Stimulated activated naive CD8-positive, alpha-beta T cell treated with anti-CD3 and anti-CD28 coated beads, Interleukin-15, Interleukin-2, amounts not matched to agents 100 U/mL and 50 U/mL, for 24 hours (primary cell): Measurements from ENCODE around the gene CD180.
A peak's percentile ranks its signal among the peaks of the same experiment; 100 is the strongest.

Source experiments
- ATAC-seq: fragments of 150-1000 bp; cut with Tn5 transposase; one replicate; pipeline ENCODE4 v1.10.0; 2021
- DNase-seq: peaks from one replicate; pipeline ENCODE4 v3.0.0; 2021

Gene CD180

DNA sequence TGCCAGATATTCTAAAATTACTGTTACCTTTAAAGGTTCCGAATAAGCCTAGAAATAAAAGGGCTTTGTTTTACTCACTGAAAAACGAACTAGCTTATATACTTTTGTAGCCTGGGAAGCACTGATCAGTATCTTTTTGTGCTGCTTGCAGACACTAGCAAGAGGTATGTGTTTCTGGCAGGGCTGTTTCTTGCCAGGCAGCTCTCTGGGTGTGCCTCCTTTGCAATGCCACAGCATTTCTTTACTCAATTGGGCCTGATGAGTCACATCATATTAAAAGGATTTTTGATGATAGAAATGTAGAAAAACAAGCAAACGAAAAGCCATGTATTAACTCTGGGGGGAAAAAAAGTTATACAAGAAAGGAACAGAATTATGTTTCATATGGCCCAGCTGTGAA, 35.6 kb downstream of the CD180 start:
- DNase-seq: peak; percentile 14
- no peak for ATAC-seq

DNA sequence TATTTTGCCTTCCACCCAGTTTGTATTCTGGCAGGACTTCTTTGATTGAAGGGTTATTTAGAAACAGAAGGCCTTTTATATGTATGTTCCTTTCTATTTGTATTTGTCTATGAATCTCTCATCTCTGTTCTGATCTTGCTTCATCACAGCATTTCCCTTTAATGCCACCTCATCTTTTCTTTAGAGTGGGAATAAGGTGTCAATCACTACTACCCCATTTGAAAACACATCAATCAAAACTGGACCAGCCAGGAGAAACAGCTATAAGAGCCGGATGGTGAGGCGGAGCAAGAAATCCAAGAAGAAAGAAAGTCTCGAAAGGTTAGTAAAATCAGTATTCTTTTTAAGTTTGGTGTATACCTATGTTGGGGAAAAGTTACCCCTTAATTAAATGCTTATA, 36.3 kb downstream of the CD180 start:
- ATAC-seq: no peak
- DNase-seq: no peak

DNA sequence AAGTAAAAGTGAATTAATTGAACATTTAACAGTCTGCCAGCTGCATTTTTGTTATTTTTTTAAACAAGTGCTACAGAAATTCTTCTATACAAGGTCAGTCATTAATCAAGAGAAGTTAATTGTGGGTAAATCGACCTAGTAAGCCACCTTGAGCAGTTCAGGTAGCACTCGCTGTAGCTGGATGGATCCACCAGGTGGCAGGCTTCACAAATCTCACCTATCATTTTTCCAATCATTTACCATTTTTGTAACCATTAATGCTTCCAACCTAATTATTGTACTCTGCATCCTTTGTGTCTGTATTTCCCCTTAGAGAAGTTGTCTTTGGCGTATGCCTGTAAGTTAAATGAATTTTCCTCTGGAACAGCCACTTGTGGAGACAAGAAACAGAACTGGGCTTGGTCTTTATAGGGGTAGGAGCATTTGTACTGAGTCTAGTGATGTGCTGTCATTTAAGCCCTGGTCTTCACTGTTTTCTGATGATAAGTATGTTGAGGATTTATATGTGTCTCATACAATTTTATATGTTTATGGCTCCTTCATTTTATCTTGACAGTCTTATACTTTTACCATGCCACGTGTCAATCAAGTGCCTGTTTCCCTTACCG, 39.5 kb downstream of the CD180 start:
- DNase-seq (peak; percentile 44), ATAC-seq (peak; percentile 45)

DNA sequence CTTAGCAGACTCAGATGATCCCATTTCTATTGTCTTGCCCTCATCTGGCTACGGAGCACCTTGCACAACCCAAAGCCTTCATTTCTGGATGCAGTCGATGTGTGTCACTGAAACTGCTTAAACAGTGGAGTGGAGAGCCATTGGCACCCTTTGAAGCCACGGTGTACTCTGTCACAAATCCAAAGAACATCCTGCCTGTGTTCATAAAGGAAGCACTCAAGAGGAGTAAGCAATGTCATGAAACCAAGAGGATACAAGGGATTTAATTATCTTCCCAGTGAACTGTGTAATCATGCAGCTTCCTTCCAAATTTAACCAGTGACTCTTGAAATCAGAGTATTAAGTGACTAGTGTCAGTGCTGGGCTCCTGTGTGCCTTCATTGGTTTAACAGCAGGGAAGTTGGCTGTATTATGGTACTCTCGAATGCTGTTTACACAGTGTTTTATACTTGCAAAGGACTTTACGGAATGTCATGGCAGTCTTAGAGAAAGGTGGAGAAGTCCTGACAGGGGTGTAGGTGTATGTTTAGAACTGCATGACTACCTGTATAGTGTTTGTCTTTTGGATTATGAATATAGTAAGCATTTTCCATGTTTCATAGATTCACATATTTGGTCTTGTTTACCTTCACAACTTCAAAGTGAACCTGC, 41.9 kb downstream of the CD180 start:
- ATAC-seq (no peak), DNase-seq (no peak)

DNA sequence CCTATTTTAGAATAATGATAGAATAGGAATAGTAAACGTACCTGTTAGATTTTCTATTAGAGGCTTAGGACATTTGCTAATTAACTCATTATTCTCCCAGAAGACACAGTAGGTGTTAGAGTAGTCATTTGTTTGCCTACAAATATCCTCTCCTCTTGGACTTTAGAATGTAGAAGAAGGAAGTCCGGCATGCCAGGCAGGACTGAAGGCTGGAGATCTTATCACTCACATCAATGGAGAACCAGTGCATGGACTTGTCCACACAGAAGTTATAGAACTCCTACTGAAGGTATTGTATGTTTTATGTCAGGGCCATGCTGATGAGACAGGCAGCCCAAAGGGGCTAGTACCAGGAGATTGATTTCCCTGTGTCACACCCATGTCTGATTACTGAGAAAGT, 43.3 kb downstream of the CD180 start:
- DNase-seq: no peak
- ATAC-seq: no peak

DNA sequence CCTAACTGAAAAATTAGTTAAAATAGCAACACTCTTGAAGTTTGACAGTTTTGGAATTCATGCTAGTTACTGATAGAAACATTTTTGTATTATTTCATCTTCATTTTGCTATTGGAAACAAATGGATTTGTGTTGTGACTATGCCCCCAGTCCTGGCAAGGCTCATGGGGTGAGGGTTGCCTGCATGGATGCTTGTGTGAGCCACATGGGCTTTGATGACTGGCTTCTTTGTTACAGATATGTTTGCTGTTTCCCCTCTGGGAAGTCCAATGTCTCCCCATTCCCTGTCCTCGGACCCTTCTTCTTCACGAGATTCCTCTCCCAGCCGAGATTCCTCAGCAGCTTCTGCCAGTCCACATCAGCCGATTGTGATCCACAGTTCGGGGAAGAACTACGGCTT, 44.2 kb downstream of the CD180 start:
- DNase-seq (no peak), ATAC-seq (no peak)

DNA sequence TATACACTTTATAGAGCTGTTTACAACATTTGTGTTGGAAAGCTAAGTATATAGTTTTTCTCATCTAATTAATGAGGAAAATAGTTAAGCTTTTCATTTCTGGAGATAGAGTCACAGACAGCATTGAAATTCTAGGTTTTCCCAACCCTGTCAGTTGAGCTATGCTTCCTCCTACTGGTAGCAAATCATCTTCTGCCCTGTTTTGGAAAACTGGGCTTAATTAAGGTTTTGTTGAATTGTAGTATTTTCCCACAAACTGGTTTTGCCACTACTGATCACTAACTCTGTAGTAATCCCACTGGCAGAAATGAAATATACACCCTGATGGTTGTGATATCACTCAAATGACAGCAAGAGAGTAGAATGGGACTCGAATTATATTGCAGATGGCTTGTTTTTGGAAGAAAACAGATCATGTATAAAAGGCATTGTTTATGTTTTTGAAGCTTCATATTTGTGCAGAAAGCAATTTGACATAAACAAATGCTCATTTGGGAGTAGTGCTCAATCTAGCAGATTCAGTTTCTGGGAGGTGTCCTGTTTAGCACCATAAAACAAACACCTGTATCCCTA, 46.6 kb downstream of the CD180 start:
- DNase-seq: no peak
- ATAC-seq: no peak

DNA sequence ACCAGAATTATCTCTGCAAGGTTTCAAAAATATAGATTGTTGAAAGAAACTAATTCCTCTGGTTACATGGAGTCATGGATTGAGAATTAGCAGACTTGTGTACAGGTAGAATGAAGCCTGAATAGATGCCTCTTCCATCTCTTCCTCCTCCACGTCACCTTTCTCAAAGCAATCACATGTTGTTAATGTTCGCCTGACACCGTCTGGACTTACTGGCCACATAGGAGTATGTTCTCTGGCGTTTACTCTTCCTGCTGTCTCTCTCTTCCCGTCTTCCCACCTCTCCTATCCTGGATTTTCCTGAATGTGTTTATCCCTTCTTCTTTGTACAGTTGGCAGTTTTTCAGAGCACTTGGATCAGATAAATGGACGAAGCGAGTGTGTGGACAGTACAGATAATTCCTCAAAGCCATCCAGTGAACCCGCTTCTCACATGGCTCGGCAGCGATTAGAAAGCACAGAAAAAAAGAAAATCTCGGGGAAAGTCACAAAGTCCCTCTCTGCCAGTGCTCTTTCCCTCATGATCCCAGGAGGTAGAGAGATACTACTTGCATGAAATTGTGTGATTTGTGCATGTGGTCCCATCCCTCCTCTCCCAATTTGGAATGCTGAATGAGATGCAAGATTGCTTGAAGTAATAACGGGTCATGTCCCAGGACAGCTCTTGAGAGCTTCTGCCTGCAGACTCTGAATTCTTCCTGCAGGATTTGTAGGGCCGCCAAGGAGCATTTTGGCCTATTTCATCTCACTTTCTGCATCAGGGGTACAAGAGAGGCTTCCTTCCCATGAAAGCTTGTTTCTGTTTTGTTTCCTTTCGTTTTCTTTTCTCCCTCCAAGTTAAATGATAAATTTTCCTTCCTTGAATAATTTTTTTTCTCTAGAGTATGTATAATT, 47.3 kb downstream of the CD180 start:
- no peak for ATAC-seq

DNA sequence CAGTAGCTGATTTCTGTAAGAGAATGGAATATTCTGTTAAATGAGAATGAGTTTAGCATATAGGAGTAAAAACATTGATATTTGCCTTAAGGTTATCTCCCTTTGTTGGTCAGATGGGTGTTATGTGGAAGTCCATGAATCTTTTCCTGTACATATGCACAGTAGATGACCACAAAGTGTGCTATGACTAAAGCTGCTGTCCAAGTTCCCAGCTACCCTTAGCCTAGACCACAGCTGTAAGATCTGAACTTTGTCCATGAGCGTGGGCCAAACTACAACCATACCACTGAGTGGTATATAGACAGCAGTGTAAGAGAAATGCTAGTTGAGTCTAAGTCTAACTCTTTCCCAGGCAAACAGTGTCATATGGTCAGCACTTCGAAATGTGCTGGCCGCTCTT, 48.8 kb downstream of the CD180 start:
- DNase-seq (no peak), ATAC-seq (peak; percentile 46)

More for the DNA sequence above, 47.3 kb downstream of the CD180 start:
- DNase-seq: no peak

DNA sequence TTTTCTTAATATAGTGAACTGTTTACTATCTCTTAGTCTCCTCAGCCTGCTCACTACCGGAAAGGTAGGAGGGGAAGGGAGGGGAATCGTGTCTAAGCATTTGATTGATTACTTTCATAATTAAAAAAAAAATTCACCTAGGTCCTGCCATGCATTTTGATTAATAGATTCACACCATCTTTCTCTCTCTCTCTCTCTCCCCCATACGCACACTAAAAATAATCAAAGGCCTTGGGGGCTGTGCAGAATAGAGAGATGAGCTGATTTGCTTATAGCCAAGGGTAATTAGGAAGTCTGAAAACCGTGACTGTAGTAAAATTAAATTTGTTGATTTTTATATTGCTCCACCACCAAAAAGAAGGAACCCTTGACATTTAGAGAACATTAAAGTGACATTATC, 49.6 kb downstream of the CD180 start:
- no peak for ATAC-seq
- DNase-seq: no peak

DNA sequence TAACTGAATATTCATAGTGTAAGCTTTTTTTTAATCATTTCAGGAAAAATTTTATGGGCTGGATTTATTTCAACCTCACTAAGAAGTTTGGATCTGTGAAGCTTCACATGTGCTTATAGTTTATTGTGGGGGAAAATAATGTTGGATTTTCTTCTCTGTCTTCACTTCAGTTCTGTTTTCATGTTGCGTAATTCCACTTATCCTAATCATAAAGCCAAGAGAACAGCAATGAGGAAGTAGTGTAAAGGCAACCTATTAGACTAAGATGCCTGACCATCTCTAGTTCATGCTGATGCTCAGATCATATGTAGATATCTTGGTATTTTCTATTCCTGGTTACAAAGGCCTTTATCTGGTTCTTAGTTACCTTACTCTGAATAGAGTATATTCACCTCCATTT, 50.0 kb downstream of the CD180 start:
- DNase-seq (no peak), ATAC-seq (no peak)

DNA sequence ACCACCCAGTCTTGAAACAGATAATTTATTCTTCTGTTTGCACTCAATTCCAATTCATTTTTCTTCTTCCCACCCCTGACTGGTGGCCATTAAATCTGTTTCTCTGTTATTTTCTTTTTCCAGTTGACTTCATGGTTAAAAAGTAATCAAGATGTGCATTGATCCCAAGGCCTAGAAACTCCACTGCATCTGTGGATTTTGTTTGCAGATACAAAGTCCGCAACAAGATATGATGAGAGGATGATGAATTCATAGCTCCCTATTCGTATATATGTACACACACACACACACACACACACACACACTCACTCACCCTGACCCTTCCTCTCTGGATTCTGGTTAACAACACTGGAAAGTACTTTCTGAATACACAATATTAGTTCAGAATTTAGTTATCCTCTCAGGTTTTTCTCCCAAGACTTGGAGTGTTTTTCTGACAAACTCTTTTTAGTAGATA, 52.4 kb downstream of the CD180 start:
- ATAC-seq: no peak

DNA sequence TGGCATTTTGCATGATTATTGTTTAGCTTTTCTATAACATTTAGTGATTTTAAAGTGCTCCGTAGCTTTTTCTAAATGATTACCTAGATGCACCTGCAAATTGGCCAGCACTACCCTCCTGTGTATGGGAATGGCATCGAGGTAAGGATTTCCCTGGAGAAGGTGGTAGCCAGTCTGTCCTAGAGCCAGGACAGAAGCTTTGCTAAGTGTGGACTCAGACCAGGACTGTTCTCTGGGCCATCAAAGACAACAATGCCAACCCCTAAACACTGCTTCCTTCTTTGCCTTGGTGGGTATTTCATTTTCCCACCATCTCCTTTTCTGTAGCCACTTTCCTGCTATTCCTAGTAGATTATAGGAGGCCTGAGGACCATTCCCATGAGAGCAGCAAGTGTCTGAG, 53.0 kb downstream of the CD180 start:
- no peak for DNase-seq
- ATAC-seq: no peak

More for the DNA sequence above, 52.4 kb downstream of the CD180 start:
- no peak for DNase-seq

DNA sequence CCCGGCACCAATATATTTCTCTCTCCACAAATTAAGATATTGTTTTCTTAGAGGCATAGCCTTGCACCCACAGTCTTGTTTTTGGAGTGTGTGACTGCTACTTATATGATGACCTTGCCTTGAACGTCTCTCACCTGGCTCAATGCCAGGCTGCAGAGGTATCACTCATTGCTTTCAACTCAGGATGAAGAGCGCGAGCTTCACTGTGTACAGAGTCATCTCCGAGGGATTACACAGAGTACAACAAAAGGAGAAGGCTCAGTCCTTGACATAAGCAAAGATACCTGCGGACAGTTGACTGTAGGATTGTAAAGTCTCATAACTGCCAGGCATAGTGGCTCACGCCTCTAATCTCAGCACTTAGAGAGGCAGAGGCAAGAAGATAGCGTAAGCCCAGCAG, 53.8 kb downstream of the CD180 start:
- ATAC-seq: no peak

DNA sequence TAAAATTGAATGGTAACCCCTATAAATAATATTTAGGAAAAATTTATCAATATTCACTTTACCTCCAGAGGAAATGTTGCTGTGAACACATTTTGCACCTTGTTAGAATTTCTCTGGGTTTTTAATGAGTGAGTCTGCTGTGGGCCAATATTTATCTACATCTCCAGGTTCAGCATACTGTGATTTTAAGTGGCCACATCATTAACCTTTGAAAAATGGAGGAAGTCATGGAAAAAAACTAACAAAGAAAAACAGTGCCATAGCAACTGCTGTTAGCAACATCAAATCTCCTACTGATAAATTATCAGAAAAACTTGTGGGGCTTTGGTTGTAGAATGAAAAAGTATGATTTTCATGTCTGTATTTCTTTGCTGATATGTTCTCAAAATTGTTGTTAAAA, 55.0 kb downstream of the CD180 start:
- no peak for ATAC-seq
- no peak for DNase-seq

More for the DNA sequence above, 53.8 kb downstream of the CD180 start:
- DNase-seq: no peak

DNA sequence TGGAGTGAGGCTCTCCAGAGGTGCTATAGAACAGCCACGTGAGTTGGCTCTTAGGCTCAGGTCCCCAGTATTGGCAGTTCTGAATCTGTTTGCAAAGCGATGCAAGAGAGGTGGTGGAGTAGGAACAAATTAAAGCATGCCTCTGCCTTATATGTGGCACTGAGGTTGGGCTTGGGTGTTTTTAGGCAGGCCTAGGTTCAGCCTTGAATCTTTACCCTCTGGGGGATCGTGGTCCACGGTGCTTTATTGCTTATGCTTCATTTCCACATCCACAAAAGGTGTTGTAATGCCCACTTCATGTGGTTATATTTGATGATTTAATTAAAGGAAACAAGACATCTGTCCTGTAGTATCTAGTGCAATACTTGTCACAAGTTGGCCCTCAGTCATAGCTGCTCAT, 56.2 kb downstream of the CD180 start:
- DNase-seq (no peak), ATAC-seq (no peak)

DNA sequence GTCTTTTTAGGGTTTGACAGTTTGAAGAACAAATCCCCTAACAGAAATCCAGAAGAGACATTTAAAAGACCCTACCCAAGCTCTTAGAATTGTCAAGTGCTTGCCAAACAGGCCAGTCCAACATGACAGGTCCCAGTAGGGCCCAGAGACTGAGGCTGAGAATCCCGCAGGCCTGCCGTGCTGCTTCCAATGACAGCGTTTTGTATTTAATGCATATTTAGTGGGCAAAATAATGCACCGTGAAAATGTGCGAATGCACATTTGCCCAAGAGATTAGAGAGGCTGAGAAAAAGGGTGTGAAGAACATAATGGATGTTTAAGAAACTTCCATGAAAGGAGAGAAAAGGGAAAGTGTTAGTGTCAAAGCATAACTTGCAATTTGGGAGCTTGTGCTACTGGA, 57.6 kb downstream of the CD180 start:
- no peak for ATAC-seq
- no peak for DNase-seq

DNA sequence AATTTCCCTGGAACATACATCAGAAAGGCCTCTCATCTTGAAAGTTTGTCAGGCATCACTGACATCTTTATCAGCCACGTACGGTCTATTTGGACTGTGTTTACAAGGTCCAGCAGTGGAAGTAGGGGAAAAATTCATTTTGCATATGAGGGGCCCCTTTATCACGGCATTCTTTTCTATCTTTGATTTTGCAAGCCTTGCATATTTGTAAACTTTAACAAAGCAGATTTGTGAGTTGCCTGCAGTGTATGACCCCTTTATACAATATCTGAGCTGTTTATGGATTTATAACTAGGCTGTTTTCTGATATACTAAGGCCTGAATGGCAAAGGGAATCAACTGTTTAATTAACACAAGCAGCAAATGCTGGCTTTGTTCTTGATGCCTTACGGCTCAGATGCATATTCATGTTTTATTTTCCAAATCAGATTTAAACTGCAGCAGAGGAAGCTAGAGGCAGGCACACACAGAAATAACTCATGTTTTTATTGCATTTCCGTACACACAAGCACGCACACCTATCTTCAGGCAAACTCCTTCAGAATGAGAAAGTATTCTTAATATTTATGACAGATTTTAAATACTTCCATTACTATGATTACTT, 61.1 kb downstream of the CD180 start:
- no peak for DNase-seq
- ATAC-seq: no peak

DNA sequence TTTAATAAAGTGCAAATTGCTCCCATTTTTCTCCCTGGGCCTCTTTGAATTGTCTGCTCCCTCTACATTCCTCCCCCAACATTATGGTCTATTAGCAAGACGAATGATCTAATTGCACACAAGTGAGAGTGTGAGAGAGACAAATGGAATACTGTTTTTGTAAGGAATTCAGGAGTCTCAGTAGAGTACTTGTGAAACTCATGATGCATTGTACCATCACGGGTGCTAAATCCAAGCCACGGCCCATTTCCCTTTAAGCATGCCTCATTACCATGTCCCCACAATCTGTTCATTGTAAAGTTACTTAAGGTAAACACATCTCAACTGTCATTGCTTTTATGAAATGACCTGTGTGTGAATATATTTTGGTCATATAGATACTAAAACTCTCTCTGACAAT, 62.8 kb downstream of the CD180 start:
- DNase-seq (no peak), ATAC-seq (no peak)

DNA sequence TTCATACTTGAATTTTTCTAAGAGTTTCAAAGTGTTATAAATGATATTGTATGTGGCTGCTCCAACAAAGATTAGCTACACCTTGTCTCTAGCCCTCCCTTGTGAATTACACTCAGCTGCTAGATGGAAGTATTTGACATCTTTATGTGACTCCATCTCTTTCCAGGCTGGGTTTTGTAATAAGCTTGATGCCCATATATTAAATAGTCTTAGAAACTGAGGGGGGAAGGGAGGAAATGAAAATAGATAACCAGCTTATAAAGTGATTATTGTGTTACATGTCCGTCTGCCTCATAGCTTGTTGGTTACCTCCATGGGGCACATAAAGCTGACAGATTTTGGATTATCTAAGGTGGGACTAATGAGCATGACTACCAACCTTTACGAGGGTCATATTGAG, 63.4 kb downstream of the CD180 start:
- DNase-seq: no peak
- no peak for ATAC-seq

DNA sequence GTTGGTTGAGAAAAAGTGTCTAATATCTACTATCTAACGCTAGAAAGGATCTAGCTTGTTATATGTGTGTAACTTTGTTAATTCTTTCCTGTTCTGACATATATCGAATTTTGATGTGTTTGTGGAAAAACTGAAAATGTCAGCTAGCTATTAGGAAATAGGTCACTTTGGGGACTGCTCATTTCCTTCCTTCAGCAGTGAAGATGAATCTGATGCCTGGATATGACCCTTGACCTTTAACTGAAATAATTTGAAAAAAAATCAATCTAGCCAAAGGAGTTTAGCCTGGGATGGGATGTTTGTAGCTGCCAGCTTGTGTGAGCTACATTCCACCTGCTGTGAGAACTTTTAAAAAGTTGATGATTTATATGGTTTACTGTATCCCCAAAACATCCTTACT, 66.8 kb downstream of the CD180 start:
- ATAC-seq: no peak
- no peak for DNase-seq
